ES-I3 (cell line): ENCODE data around the gene PPARG.

ENCODE experiments used
- H3K36me3 ChIP-seq: 2 replicates; pipeline ENCODE4 v1.6.1; 2013; ENCODE audit warnings: mild to moderate bottlenecking, low read length, control low read depth, moderate library complexity; ENCODE audit not compliant: insufficient read depth
- H3K4me1 ChIP-seq: 2 replicates; pipeline ENCODE4 v1.6.1; 2013; ENCODE audit warnings: mild to moderate bottlenecking, control low read depth, low read length; ENCODE audit not compliant: insufficient read depth
- H3K9ac ChIP-seq: 2 replicates; pipeline ENCODE4 v1.6.1; 2013; ENCODE audit warnings: low read depth, mild to moderate bottlenecking, low read length, moderate library complexity
- H3K9me3 ChIP-seq: 2 replicates; pipeline ENCODE4 v1.6.1; 2013; ENCODE audit warnings: mild to moderate bottlenecking, low read length, moderate library complexity; ENCODE audit not compliant: control insufficient read depth, insufficient read depth

Gene PPARG

GRCh38 chr3:12287727-12288181 is 1.1 kb upstream of the PPARG start:
- no peaks in the 10 kb centered on the region for H3K9me3 ChIP-seq
- no peaks in the 10 kb centered on the region for H3K4me1 ChIP-seq
- H3K9ac ChIP-seq, result peak overlapping the region; percentile 71
- no peaks in the 10 kb centered on the region for H3K36me3 ChIP-seq

GRCh38 chr3:12289524-12289923 is 654 bp downstream of the PPARG start:
- no peaks in the 10 kb centered on the region for H3K36me3 ChIP-seq
- H3K9ac ChIP-seq, result no peak overlapping the region
- peaks cover 14% of the 10 kb centered on the region; the same call in 1 of the 2 replicates for H3K4me1 ChIP-seq
- H3K9me3 ChIP-seq, result no peaks in the 10 kb centered on the region

GRCh38 chr3:12292770-12293169 is 3.9 kb downstream of the PPARG start:
- H3K9ac ChIP-seq, result no peak overlapping the region
- no peaks in the 10 kb centered on the region for H3K9me3 ChIP-seq
- no peaks in the 10 kb centered on the region for H3K36me3 ChIP-seq
- H3K4me1 ChIP-seq, result peaks cover 14% of the 10 kb centered on the region; the same call in 1 of the 2 replicates

- H3K36me3 ChIP-seq, result no peaks in the 10 kb centered on the region
- H3K4me1 ChIP-seq, result peaks cover 14% of the 10 kb centered on the region; the same call in 1 of the 2 replicates
- H3K9ac ChIP-seq, result no peak overlapping the region
- H3K9me3 ChIP-seq, result no peaks in the 10 kb centered on the region
Measured at GRCh38 chr3:12294885-12295580, 6.2 kb downstream of the PPARG start.

DNA sequence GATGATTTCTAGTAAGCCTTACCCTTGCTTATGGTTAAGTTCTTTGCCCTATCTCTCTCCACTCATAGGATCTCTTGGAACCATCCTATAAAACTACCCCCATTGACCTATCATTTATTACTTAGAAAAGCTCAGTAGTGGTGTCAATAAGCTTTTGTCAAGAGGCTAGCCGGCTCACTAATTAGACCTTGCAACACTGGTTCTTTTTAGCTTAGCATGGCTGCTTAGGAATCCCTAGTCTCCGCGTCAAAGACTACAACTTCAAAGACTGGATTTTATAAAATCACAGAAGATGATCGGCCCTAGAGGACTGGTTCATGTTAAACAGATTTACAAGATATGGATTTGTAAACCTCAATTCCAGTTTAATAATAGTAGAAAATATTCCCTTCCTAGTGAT is 7.6 kb downstream of the PPARG start:
- peaks cover 14% of the 10 kb centered on the region; the same call in 1 of the 2 replicates for H3K4me1 ChIP-seq
- no peak overlapping the region for H3K9ac ChIP-seq
- no peaks in the 10 kb centered on the region for H3K36me3 ChIP-seq
- no peaks in the 10 kb centered on the region for H3K9me3 ChIP-seq

GRCh38 chr3:12299026-12299425 is 10.2 kb downstream of the PPARG start:
- H3K9me3 ChIP-seq, result no peaks in the 10 kb centered on the region
- H3K9ac ChIP-seq, result no peak overlapping the region
- peaks cover 5% of the 10 kb centered on the region; the same call in 1 of the 2 replicates for H3K4me1 ChIP-seq
- no peaks in the 10 kb centered on the region for H3K36me3 ChIP-seq

- Histone ChIP-seq H3K9me3 (no peaks in the 10 kb centered on the region), H3K9ac (no peak overlapping the region), H3K36me3 (no peaks in the 10 kb centered on the region), H3K4me1 (no peaks in the 10 kb centered on the region)
Measured at GRCh38 chr3:12300137-12300536, 11.3 kb downstream of the PPARG start.

DNA sequence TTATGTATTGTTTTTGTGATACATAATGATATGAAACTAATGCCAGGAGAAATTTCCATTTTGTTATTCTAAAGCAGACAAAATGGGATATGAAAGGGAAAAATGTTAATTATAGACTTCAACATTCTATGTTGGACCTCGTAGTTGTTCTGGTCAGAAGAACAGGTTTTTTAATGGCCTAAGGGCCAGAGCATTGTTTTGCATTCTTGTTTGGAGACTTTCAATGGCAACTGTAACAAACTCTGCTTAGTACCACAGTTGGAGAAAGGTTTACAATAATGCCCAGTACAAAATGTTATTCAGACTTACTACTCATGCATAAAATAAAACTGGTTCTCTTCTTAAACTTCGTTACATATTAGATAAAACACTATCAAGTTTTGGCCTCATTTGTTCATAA is 12.2 kb downstream of the PPARG start:
- H3K36me3 ChIP-seq, result no peaks in the 10 kb centered on the region
- no peaks in the 10 kb centered on the region for H3K4me1 ChIP-seq
- H3K9me3 ChIP-seq, result no peaks in the 10 kb centered on the region
- H3K9ac ChIP-seq, result no peak overlapping the region

DNA sequence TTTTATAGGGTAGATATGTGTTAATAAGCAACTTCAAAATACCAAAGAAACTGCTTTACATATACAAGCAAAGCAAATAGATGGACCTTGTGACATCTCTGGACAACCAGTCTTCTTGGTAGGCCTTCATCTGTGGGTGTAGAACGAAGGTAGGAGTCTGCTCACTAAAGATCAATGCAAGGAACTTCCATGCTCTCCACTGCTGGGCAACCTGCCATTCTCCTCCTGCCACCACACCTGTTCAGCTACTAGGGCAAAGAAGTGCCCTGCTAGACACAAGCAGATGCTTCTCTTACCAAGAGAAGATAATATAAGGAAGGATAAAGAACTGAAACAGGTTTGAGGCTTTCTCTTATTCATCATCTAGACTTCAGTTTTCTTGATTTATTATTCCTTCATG is 12.6 kb downstream of the PPARG start:
- H3K9me3 ChIP-seq, result no peaks in the 10 kb centered on the region
- H3K36me3 ChIP-seq, result no peaks in the 10 kb centered on the region
- no peaks in the 10 kb centered on the region for H3K4me1 ChIP-seq
- no peak overlapping the region for H3K9ac ChIP-seq

DNA sequence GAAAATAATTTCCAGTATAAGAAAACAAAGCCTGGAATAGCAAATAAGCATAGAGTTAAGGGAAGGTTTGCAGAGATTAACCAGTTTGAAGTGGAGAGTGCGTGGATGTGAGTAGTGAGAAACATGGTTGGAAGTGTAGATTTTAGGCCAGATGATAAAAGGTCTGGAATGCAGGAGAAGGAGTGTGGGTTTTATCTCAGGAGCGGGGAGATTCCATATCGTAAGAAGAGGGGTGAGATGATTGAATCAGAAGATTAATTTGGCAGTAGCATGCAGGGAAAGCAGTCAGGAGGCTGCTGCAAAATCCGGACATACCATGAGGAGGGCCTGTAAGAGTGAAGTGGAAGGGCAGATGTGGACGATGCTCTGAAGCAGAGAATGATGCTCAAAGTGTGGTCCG is 13.7 kb downstream of the PPARG start:
- H3K9me3 ChIP-seq, result no peaks in the 10 kb centered on the region
- no peak overlapping the region for H3K9ac ChIP-seq
- no peaks in the 10 kb centered on the region for H3K4me1 ChIP-seq
- H3K36me3 ChIP-seq, result no peaks in the 10 kb centered on the region

DNA sequence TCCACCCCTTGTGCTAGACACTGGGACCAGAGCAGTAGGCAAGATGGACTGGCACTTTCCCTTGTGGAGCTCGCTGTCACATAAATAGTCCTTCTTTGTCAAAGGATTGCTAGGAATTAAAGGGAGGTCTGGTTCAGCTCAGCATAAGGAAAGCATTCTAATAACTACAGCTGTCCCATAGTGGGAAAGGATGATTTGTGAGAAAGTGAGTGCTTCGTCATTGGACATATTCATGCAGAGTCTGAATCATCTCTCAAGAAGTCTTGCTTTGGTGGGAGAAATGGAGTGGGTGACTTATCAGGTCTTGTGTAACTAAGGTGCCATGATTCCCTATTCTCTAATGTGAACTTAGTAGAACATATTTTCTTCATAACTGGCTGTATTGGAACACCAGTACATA is 14.7 kb downstream of the PPARG start:
- Histone ChIP-seq H3K4me1 (no peaks in the 10 kb centered on the region), H3K9ac (no peak overlapping the region), H3K9me3 (no peaks in the 10 kb centered on the region), H3K36me3 (no peaks in the 10 kb centered on the region)

DNA sequence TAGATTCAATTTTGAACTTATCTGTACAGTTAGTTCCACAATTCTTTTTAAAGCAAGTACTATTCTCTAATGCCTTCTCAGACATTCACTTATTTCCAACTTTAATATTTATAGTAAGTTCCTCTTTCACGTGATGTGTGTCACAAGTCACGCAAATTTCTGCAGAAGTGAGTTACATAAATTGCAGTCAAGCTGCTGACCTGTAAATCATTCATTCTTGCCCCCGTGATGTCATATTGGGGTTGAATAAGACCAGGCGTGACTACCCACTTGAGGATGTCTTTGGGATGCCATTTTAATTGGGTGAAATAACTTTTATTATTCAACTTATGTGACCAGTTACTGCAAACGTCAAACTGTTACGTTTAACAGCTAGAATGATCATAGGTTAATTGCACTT is 15.1 kb downstream of the PPARG start:
- no peaks in the 10 kb centered on the region for H3K9me3 ChIP-seq
- H3K9ac ChIP-seq, result no peak overlapping the region
- no peaks in the 10 kb centered on the region for H3K36me3 ChIP-seq
- H3K4me1 ChIP-seq, result no peaks in the 10 kb centered on the region

GRCh38 chr3:12307136-12307535 is 18.3 kb downstream of the PPARG start:
- H3K9me3 ChIP-seq, result no peaks in the 10 kb centered on the region
- no peaks in the 10 kb centered on the region for H3K4me1 ChIP-seq
- H3K36me3 ChIP-seq, result no peaks in the 10 kb centered on the region
- H3K9ac ChIP-seq, result no peak overlapping the region

GRCh38 chr3:12308517-12308916 is 19.6 kb downstream of the PPARG start:
- Histone ChIP-seq H3K4me1 (no peaks in the 10 kb centered on the region), H3K9me3 (no peaks in the 10 kb centered on the region), H3K9ac (no peak overlapping the region), H3K36me3 (no peaks in the 10 kb centered on the region)

- H3K36me3 ChIP-seq, result no peaks in the 10 kb centered on the region
- no peak overlapping the region for H3K9ac ChIP-seq
- H3K9me3 ChIP-seq, result no peaks in the 10 kb centered on the region
- H3K4me1 ChIP-seq, result no peaks in the 10 kb centered on the region
Measured at GRCh38 chr3:12309716-12310115, 20.8 kb downstream of the PPARG start.
